Activated naive CD4-positive, alpha-beta T cell treated with anti-CD3 and anti-CD28 coated beads, Interleukin-2, amount 50 U/mL, for 24 hours (primary cell): ENCODE measurements around the gene HNRNPH1.
A peak's percentile ranks its signal among the peaks of the same experiment; 100 is the strongest.
"Not testable (repeated sequence)": the region's sequence is repeated elsewhere in the genome, so short reads cannot be mapped to it uniquely, and the experiment has no call there.

Source experiments
- H3K27ac Mint-ChIP-seq: one replicate; pipeline ENCODE4 v1.8.0; 2021; ENCODE audit warnings: mild to moderate bottlenecking, mixed read lengths
- H3K27me3 Mint-ChIP-seq: one replicate; pipeline ENCODE4 v1.8.0; 2021; ENCODE audit warnings: mixed read lengths
- H3K36me3 Mint-ChIP-seq: one replicate; pipeline ENCODE4 v1.8.0; 2021; ENCODE audit warnings: mixed read lengths
- H3K4me1 Mint-ChIP-seq: one replicate; pipeline ENCODE4 v1.8.0; 2021; ENCODE audit warnings: mixed read lengths
- H3K4me3 Mint-ChIP-seq: one replicate; pipeline ENCODE4 v1.8.0; 2021; ENCODE audit warnings: mild to moderate bottlenecking, mixed read lengths
- H3K9me3 Mint-ChIP-seq: one replicate; pipeline ENCODE4 v1.8.0; 2021; ENCODE audit warnings: mixed read lengths

Gene HNRNPH1

GRCh38 chr5:179634370-179635172 lies 11.1 kb upstream of the HNRNPH1 start:
- H3K9me3 Mint-ChIP-seq, H3K27me3 Mint-ChIP-seq, H3K27ac Mint-ChIP-seq, H3K4me1 Mint-ChIP-seq, H3K36me3 Mint-ChIP-seq, H3K4me3 Mint-ChIP-seq: not testable (repeated sequence)

- H3K36me3 Mint-ChIP-seq, H3K27me3 Mint-ChIP-seq, H3K4me1 Mint-ChIP-seq, H3K9me3 Mint-ChIP-seq, H3K27ac Mint-ChIP-seq: not testable (repeated sequence)
- H3K4me3 Mint-ChIP-seq, result peak overlapping the region; percentile 54
These were observed 10.3 kb upstream of the HNRNPH1 start for GRCh38 chr5:179633501-179634369.

- H3K9me3 Mint-ChIP-seq, result no peaks in the 10 kb centered on the region
- peaks cover 32% of the 10 kb centered on the region for H3K36me3 Mint-ChIP-seq
- peak overlapping the region; percentile 95 for H3K4me3 Mint-ChIP-seq
- H3K27ac Mint-ChIP-seq, result peak overlapping the region; percentile 99
- peaks cover 33% of the 10 kb centered on the region for H3K4me1 Mint-ChIP-seq
- H3K27me3 Mint-ChIP-seq, result no peaks in the 10 kb centered on the region
These were observed 1.4 kb upstream of the HNRNPH1 start for GRCh38 chr5:179624841-179625271.

- H3K4me3 Mint-ChIP-seq, result peak overlapping the region; percentile 95
- H3K27me3 Mint-ChIP-seq, result no peaks in the 10 kb centered on the region
- H3K36me3 Mint-ChIP-seq, result peaks cover 36% of the 10 kb centered on the region
- H3K9me3 Mint-ChIP-seq, result no peaks in the 10 kb centered on the region
- H3K27ac Mint-ChIP-seq, result peak overlapping the region; percentile 99
- peaks cover 36% of the 10 kb centered on the region for H3K4me1 Mint-ChIP-seq
These were observed 653 bp upstream of the HNRNPH1 start for GRCh38 chr5:179623906-179624741.

- Mint-ChIP-seq H3K27ac (peak overlapping the region; percentile 97), H3K4me3 (peak overlapping the region; percentile 95), H3K9me3 (no peaks in the 10 kb centered on the region), H3K4me1 (peaks cover 58% of the 10 kb centered on the region), H3K27me3 (no peaks in the 10 kb centered on the region), H3K36me3 (peaks cover 52% of the 10 kb centered on the region)
These were observed 1.8 kb downstream of the HNRNPH1 start for GRCh38 chr5:179621551-179622214.

GRCh38 chr5:179620703-179621350 lies 2.6 kb downstream of the HNRNPH1 start:
- no peaks in the 10 kb centered on the region for H3K27me3 Mint-ChIP-seq
- H3K4me1 Mint-ChIP-seq, result peaks cover 66% of the 10 kb centered on the region
- peak overlapping the region; percentile 97 for H3K27ac Mint-ChIP-seq
- H3K4me3 Mint-ChIP-seq, result peak overlapping the region; percentile 95
- no peaks in the 10 kb centered on the region for H3K9me3 Mint-ChIP-seq
- peaks cover 54% of the 10 kb centered on the region for H3K36me3 Mint-ChIP-seq

GRCh38 chr5:179620293-179620692 lies 3.2 kb downstream of the HNRNPH1 start:
- Mint-ChIP-seq H3K27me3 (no peaks in the 10 kb centered on the region), H3K9me3 (no peaks in the 10 kb centered on the region), H3K36me3 (peaks cover 58% of the 10 kb centered on the region), H3K27ac (peak overlapping the region; percentile 97), H3K4me3 (peak overlapping the region; percentile 95), H3K4me1 (peaks cover 71% of the 10 kb centered on the region)

- peaks cover 58% of the 10 kb centered on the region for H3K36me3 Mint-ChIP-seq
- no peaks in the 10 kb centered on the region for H3K27me3 Mint-ChIP-seq
- peak overlapping the region; percentile 46 for H3K27ac Mint-ChIP-seq
These were observed 3.7 kb downstream of the HNRNPH1 start for GRCh38 chr5:179619776-179620175.

GRCh38 chr5:179618923-179619554 lies 4.4 kb downstream of the HNRNPH1 start:
- peaks cover 65% of the 10 kb centered on the region for H3K4me1 Mint-ChIP-seq
- no peaks in the 10 kb centered on the region for H3K9me3 Mint-ChIP-seq

More at GRCh38 chr5:179619776-179620175, 3.7 kb downstream of the HNRNPH1 start:
- Mint-ChIP-seq H3K4me1 (peaks cover 70% of the 10 kb centered on the region), H3K4me3 (peak overlapping the region; percentile 95), H3K9me3 (no peaks in the 10 kb centered on the region)

GRCh38 chr5:179617930-179618329 lies 5.5 kb downstream of the HNRNPH1 start:
- Mint-ChIP-seq H3K4me1 (peaks cover 74% of the 10 kb centered on the region), H3K4me3 (peak overlapping the region; percentile 95), H3K36me3 (peaks cover 65% of the 10 kb centered on the region), H3K27me3 (no peaks in the 10 kb centered on the region), H3K27ac (peak overlapping the region; percentile 85), H3K9me3 (no peaks in the 10 kb centered on the region)

More at GRCh38 chr5:179618923-179619554, 4.4 kb downstream of the HNRNPH1 start:
- H3K27ac Mint-ChIP-seq, result peak overlapping the region; percentile 85
- no peaks in the 10 kb centered on the region for H3K27me3 Mint-ChIP-seq
- peaks cover 60% of the 10 kb centered on the region for H3K36me3 Mint-ChIP-seq
- peak overlapping the region; percentile 95 for H3K4me3 Mint-ChIP-seq

- Mint-ChIP-seq H3K9me3 (no peaks in the 10 kb centered on the region), H3K36me3 (peaks cover 55% of the 10 kb centered on the region), H3K4me1 (peaks cover 74% of the 10 kb centered on the region), H3K27me3 (no peaks in the 10 kb centered on the region), H3K27ac (peak overlapping the region; percentile 59), H3K4me3 (peak overlapping the region; percentile 49)
These were observed 7.4 kb downstream of the HNRNPH1 start for GRCh38 chr5:179616002-179616594.

- peaks cover 50% of the 10 kb centered on the region for H3K36me3 Mint-ChIP-seq
- H3K27me3 Mint-ChIP-seq, result no peaks in the 10 kb centered on the region
- H3K4me3 Mint-ChIP-seq, result no peak overlapping the region
- peaks cover 72% of the 10 kb centered on the region for H3K4me1 Mint-ChIP-seq
- H3K27ac Mint-ChIP-seq, result peak overlapping the region; percentile 71
- no peaks in the 10 kb centered on the region for H3K9me3 Mint-ChIP-seq
These were observed 8.3 kb downstream of the HNRNPH1 start for GRCh38 chr5:179615203-179615602.

- Mint-ChIP-seq H3K27ac (peak overlapping the region; percentile 71), H3K36me3 (peaks cover 48% of the 10 kb centered on the region), H3K9me3 (no peaks in the 10 kb centered on the region), H3K4me1 (peaks cover 74% of the 10 kb centered on the region), H3K4me3 (peak overlapping the region; percentile 45), H3K27me3 (no peaks in the 10 kb centered on the region)
These were observed 8.7 kb downstream of the HNRNPH1 start for GRCh38 chr5:179614745-179615144.
